ENCODE data around the gene UNC13B. TPM values are rescaled to one million over a fixed set of nuclear protein-coding genes. Genes with fewer than 3 reads are reported as not detected.

UNC13B gene
- total and polyA plus RNA-seq, 2 experiments from 2014 or later: 8.7 to 52.1 TPM

DNA sequence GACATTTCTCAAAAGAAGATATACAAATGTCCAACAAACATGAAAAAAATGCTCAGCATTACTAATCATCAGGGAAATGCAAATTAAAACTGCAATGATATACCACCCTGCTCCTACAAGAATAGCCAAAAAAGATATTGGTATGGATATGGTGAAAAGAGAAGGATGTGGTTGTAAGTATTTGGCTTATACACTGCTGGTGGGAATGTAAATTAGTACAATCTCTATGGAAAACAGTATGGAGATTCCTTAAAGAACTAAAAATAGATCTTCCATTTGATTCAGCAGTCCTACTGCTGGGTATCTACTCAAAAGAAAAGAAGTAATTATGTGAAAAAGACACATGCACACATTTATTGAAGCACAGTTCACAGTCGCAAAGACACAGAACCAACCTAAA is 260.5 kb downstream of the UNC13B start:
- Histone ChIP-seq H3K79me2 (replicated peaks; ENCODE audit: insufficient read depth) (no peaks in the 10 kb centered on the region), H3K27me3 (ENCODE audit: insufficient read depth) (no peaks in the 10 kb centered on the region), H3K36me3 (ENCODE audit: insufficient read depth) (no peaks in the 10 kb centered on the region), H3K9me2 (ENCODE audit: insufficient read depth) (no peaks in the 10 kb centered on the region), H3K4me2 (no peak overlapping the region), H3K4me1 (ENCODE audit: insufficient read depth) (no peaks in the 10 kb centered on the region), H3F3A (replicated peaks; ENCODE audit: low read depth) (no peaks in the 10 kb centered on the region), H2AFZ (no peak overlapping the region), H3K27ac (ENCODE audit: low read depth) (no peak overlapping the region), H4K20me1 (replicated peaks; ENCODE audit: insufficient read depth) (no peaks in the 10 kb centered on the region), H3K4me3 (no peak overlapping the region)
- Mint-ChIP-seq H3K27me3 (ENCODE audit: insufficient read depth, low read depth, poor library complexity) (no peaks in the 10 kb centered on the region), H3K27ac (no peak overlapping the region), H3K9me3 (no peaks in the 10 kb centered on the region), H3K36me3 (ENCODE audit: low read depth) (no peaks in the 10 kb centered on the region), H3K4me3 (no peak overlapping the region), H3K4me1 (no peaks in the 10 kb centered on the region)
- no peak for DNase-seq (ENCODE audit: low spot score)
- TF ChIP-seq POLR2AphosphoS5 (IDR thresholded peaks at IDR 0.05; ENCODE audit: low read depth): no peak
- TF ChIP-seq, protein P1, sequence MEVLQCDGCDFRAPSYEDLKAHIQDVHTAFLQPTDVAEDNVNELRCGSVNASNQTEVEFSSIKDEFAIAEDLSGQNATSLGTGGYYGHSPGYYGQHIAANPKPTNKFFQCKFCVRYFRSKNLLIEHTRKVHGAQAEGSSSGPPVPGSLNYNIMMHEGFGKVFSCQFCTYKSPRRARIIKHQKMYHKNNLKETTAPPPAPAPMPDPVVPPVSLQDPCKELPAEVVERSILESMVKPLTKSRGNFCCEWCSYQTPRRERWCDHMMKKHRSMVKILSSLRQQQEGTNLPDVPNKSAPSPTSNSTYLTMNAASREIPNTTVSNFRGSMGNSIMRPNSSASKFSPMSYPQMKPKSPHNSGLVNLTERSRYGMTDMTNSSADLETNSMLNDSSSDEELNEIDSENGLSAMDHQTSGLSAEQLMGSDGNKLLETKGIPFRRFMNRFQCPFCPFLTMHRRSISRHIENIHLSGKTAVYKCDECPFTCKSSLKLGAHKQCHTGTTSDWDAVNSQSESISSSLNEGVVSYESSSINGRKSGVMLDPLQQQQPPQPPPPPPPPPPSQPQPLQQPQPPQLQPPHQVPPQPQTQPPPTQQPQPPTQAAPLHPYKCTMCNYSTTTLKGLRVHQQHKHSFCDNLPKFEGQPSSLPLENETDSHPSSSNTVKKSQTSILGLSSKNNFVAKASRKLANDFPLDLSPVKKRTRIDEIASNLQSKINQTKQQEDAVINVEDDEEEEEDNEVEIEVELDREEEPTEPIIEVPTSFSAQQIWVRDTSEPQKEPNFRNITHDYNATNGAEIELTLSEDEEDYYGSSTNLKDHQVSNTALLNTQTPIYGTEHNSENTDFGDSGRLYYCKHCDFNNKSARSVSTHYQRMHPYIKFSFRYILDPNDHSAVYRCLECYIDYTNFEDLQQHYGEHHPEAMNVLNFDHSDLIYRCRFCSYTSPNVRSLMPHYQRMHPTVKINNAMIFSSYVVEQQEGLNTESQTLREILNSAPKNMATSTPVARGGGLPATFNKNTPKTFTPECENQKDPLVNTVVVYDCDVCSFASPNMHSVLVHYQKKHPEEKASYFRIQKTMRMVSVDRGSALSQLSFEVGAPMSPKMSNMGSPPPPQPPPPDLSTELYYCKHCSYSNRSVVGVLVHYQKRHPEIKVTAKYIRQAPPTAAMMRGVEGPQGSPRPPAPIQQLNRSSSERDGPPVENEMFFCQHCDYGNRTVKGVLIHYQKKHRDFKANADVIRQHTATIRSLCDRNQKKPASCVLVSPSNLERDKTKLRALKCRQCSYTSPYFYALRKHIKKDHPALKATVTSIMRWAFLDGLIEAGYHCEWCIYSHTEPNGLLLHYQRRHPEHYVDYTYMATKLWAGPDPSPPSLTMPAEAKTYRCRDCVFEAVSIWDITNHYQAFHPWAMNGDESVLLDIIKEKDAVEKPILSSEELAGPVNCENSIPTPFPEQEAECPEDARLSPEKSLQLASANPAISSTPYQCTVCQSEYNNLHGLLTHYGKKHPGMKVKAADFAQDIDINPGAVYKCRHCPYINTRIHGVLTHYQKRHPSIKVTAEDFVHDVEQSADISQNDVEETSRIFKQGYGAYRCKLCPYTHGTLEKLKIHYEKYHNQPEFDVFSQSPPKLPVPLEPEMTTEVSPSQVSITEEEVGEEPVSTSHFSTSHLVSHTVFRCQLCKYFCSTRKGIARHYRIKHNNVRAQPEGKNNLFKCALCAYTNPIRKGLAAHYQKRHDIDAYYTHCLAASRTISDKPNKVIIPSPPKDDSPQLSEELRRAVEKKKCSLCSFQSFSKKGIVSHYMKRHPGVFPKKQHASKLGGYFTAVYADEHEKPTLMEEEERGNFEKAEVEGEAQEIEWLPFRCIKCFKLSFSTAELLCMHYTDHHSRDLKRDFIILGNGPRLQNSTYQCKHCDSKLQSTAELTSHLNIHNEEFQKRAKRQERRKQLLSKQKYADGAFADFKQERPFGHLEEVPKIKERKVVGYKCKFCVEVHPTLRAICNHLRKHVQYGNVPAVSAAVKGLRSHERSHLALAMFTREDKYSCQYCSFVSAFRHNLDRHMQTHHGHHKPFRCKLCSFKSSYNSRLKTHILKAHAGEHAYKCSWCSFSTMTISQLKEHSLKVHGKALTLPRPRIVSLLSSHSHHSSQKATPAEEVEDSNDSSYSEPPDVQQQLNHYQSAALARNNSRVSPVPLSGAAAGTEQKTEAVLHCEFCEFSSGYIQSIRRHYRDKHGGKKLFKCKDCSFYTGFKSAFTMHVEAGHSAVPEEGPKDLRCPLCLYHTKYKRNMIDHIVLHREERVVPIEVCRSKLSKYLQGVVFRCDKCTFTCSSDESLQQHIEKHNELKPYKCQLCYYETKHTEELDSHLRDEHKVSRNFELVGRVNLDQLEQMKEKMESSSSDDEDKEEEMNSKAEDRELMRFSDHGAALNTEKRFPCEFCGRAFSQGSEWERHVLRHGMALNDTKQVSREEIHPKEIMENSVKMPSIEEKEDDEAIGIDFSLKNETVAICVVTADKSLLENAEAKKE (CRISPR knock-in tag; IDR thresholded peaks at IDR 0.05): no peak
- TF ChIP-seq, protein P2, sequence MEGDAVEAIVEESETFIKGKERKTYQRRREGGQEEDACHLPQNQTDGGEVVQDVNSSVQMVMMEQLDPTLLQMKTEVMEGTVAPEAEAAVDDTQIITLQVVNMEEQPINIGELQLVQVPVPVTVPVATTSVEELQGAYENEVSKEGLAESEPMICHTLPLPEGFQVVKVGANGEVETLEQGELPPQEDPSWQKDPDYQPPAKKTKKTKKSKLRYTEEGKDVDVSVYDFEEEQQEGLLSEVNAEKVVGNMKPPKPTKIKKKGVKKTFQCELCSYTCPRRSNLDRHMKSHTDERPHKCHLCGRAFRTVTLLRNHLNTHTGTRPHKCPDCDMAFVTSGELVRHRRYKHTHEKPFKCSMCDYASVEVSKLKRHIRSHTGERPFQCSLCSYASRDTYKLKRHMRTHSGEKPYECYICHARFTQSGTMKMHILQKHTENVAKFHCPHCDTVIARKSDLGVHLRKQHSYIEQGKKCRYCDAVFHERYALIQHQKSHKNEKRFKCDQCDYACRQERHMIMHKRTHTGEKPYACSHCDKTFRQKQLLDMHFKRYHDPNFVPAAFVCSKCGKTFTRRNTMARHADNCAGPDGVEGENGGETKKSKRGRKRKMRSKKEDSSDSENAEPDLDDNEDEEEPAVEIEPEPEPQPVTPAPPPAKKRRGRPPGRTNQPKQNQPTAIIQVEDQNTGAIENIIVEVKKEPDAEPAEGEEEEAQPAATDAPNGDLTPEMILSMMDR (conservative IDR thresholded peaks at IDR 0.05; ENCODE audit: low read depth in 2 of 2): no peak
- TF ChIP-seq, protein P3, sequence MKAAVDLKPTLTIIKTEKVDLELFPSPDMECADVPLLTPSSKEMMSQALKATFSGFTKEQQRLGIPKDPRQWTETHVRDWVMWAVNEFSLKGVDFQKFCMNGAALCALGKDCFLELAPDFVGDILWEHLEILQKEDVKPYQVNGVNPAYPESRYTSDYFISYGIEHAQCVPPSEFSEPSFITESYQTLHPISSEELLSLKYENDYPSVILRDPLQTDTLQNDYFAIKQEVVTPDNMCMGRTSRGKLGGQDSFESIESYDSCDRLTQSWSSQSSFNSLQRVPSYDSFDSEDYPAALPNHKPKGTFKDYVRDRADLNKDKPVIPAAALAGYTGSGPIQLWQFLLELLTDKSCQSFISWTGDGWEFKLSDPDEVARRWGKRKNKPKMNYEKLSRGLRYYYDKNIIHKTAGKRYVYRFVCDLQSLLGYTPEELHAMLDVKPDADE (IDR thresholded peaks at IDR 0.05): no peak
- TF ChIP-seq EZH2 (IDR thresholded peaks at IDR 0.05; ENCODE audit: low read depth, unreplicated experiment): no peak
- TF ChIP-seq, protein P4, sequence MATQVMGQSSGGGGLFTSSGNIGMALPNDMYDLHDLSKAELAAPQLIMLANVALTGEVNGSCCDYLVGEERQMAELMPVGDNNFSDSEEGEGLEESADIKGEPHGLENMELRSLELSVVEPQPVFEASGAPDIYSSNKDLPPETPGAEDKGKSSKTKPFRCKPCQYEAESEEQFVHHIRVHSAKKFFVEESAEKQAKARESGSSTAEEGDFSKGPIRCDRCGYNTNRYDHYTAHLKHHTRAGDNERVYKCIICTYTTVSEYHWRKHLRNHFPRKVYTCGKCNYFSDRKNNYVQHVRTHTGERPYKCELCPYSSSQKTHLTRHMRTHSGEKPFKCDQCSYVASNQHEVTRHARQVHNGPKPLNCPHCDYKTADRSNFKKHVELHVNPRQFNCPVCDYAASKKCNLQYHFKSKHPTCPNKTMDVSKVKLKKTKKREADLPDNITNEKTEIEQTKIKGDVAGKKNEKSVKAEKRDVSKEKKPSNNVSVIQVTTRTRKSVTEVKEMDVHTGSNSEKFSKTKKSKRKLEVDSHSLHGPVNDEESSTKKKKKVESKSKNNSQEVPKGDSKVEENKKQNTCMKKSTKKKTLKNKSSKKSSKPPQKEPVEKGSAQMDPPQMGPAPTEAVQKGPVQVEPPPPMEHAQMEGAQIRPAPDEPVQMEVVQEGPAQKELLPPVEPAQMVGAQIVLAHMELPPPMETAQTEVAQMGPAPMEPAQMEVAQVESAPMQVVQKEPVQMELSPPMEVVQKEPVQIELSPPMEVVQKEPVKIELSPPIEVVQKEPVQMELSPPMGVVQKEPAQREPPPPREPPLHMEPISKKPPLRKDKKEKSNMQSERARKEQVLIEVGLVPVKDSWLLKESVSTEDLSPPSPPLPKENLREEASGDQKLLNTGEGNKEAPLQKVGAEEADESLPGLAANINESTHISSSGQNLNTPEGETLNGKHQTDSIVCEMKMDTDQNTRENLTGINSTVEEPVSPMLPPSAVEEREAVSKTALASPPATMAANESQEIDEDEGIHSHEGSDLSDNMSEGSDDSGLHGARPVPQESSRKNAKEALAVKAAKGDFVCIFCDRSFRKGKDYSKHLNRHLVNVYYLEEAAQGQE (IDR thresholded peaks at IDR 0.05; ENCODE audit: unreplicated experiment): no peak
- no peak for TF ChIP-seq ZNF114 (CRISPR knock-in tag; IDR thresholded peaks at IDR 0.05)
- no peak for TF ChIP-seq JUNB (IDR thresholded peaks at IDR 0.05; ENCODE audit: unreplicated experiment)
- TF ChIP-seq CREB1 (CRISPR knock-in tag; IDR thresholded peaks at IDR 0.05; ENCODE audit: low read depth): no peak
- no peak for TF ChIP-seq STAT1 (IDR thresholded peaks at IDR 0.05; ENCODE audit: unreplicated experiment)
- TF ChIP-seq ZNF331 (CRISPR knock-in tag; IDR thresholded peaks at IDR 0.05; ENCODE audit: low read depth): no peak
- no peak for ATAC-seq
